RWPE1 (cell line): Measurements from ENCODE around the gene PSPH.
A peak's percentile ranks its signal among the peaks of the same experiment; 100 is the strongest.
"Not testable (repeated sequence)": the region's sequence is repeated elsewhere in the genome, so short reads cannot be mapped to it uniquely, and the experiment has no call there.

ENCODE experiments used
- CTCF ChIA-PET: fragments of 350-600 bp; sonication (Branson Sonifier 250); formaldehyde crosslinking; extraction: SDS; loops from one replicate; lab custom pipeline; 2021; lab: Yijun Ruan, JAX
- POLR2A ChIA-PET: fragments of 400-600 bp; formaldehyde crosslinking; extraction: SDS; loops from one replicate; lab custom pipeline; 2020; ENCODE audit warnings: antibody characterized with exemption; ENCODE audit not compliant: low non-redundant PET; lab: Yijun Ruan, JAX
- DNase-seq: peaks from one replicate; pipeline ENCODE4 v3.0.0; 2012; ENCODE audit warnings: low spot score
- H3K27ac ChIP-seq: fragments of 450-650 bp; 2 replicates; pipeline ENCODE4 v1.5.1; 2017
- TF ChIP-seq, protein P1 (sequence below): fragments of 450-650 bp; conservative IDR thresholded peaks from 2 replicates; pipeline ENCODE4 v1.5.1; 2017; ENCODE audit warnings: low read depth, mild to moderate bottlenecking

PSPH gene

GRCh38 chr7:56051339-56052191, at the start of gene PSPH, which contains the start of gene CCT6A:
TSS of gene PSPH (minus strand) at chr7:56051444. CDS start at chr7:56021212, 30,232 bp downstream.
TSS of gene CCT6A (plus strand) at chr7:56051765. CDS start at chr7:56051849, 84 bp downstream.
- DNase-seq = peak; percentile 95
- POLR2A ChIA-PET = interaction anchor here (0.7 to 2.2 kb wide), 7 partner anchors 11 to 68 kb away, joined by 3 to 7 read pairs (median 4); no protein-coding TSS in a partner anchor
- TF ChIP-seq, protein P1, sequence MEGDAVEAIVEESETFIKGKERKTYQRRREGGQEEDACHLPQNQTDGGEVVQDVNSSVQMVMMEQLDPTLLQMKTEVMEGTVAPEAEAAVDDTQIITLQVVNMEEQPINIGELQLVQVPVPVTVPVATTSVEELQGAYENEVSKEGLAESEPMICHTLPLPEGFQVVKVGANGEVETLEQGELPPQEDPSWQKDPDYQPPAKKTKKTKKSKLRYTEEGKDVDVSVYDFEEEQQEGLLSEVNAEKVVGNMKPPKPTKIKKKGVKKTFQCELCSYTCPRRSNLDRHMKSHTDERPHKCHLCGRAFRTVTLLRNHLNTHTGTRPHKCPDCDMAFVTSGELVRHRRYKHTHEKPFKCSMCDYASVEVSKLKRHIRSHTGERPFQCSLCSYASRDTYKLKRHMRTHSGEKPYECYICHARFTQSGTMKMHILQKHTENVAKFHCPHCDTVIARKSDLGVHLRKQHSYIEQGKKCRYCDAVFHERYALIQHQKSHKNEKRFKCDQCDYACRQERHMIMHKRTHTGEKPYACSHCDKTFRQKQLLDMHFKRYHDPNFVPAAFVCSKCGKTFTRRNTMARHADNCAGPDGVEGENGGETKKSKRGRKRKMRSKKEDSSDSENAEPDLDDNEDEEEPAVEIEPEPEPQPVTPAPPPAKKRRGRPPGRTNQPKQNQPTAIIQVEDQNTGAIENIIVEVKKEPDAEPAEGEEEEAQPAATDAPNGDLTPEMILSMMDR = no peak
- CTCF ChIA-PET = interaction anchor here (0.6 kb wide), 1 partner anchor 13 kb away, joined by 5 read pairs; no protein-coding TSS in a partner anchor
- peak within 1 kb of the TSS; percentile 89 for H3K27ac ChIP-seq

GRCh38 chr7:56099653-56100052, 48.4 kb upstream of the PSPH start:
- TF ChIP-seq, protein P1 = no peak
- no peak for DNase-seq
- POLR2A ChIA-PET = interaction anchor here (0.7 kb wide), 1 partner anchor 144 kb away, joined by 5 read pairs; no protein-coding TSS in a partner anchor
- H3K27ac ChIP-seq = no peak overlapping the region
- CTCF ChIA-PET = interaction anchor here (0.6 kb wide), 1 partner anchor 844 kb away, joined by 4 read pairs; no protein-coding TSS in a partner anchor

DNA sequence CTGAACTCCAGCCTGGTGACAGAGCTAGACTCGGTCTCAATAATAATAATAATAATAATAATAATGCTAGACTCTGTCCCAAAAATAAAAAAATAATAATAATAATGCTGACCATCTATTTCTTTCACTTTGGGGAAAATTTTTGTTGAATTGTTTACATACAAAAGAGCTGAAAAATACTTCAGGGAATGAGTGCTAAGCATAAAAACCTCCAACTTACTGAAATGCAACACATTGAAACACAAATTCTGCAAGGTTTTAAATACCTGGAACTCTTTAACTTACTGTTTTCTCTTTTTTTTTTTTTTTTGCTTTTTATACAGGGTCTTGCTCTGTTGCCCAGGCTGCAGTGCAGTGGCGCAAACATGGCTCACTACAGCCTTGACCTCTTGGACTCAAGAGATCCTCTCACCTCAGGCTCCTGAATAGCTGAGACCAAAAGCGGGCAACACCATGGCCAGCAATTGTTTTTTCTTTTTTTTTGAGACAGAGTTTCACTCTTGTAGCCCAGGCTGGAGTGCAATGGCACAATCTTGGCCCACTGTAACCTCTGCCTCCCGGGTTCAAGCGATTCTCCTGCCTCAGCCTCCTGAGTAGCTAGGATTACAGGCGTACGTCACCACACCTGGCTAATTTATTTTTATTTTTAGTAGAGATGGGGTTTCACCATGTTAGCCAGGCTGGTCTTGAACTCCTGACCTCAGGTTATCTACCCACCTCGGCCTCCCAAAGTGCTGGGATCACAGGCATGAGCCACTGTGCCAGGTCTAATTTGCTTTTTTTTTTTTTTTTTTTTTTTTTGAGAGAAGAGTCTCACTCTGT, 47.2 kb upstream of the PSPH start:
- CTCF ChIA-PET, POLR2A ChIA-PET: not testable (repeated sequence)

DNA sequence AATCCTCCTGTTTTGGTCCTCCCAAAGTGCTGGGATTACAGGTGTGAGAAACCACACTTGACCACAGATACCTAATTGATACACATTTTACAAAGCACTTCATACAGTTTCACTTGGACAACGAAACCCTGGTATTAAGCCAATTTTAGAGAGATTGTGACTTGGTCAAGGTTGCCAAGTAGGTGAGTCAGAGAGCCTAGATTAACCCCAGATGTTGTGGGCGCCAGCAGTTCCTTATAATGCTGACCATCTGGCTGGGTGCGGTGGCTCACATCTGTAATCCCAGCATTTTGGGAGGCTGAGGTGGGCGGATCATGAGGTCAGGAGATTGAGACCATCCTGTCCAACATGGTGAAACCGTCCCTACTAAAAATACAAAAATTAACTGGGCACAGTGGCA, 46.5 kb upstream of the PSPH start:
- CTCF ChIA-PET = no interaction called here
- DNase-seq = no peak
- POLR2A ChIA-PET = no interaction called here
- TF ChIP-seq, protein P1 = no peak
- H3K27ac ChIP-seq = peak overlapping the region; percentile 75

More for the DNA sequence above, 47.2 kb upstream of the PSPH start:
- DNase-seq = not testable (repeated sequence)
- H3K27ac ChIP-seq = peak overlapping the region; percentile 75

DNA sequence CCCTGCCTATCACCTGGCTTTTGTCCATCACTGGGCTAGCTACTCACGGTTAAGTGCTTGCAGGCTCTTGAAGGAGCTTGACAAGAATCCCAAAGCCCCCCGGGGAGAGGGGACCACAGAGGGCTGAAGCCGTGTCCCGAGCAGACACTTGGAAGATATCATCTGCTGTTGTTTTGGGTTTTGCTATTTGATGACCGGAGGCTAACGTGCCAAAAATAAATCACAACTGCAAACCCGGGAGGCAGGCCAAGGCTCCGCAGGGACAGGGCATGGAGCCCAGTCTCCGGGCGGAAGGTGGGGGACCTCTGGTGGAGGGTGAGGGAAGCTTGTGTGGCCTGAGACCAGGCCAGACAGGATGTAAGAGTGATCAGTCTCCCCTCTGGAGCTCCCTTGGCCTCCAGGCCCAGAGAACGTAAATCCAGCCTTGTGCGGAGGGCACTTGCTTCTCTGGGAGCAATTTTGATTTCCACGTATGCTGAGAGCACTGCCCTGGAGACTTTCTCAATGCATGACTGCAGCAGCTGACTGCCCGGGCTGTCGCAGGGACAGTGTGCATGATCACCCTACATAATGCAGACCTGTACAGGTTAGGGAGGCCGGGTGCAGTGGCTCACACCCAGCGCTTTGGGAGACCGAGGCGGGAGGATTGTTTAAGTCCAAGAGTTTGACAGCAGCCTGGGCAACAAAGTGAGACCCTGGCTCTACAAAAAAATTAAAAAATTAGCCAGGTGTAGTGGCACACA, 41.7 kb upstream of the PSPH start, which contains the start of gene PHKG1:
Gene PHKG1, minus strand, starts transcription at position 164 of the 743 bp plus-strand sequence. CDS start 4,011 bp downstream, outside the sequence.
- peak within 1 kb of the TSS; percentile 77 for H3K27ac ChIP-seq
- DNase-seq = peak; percentile 66

GRCh38 chr7:56092388-56092787, 41.1 kb upstream of the PSPH start:
- H3K27ac ChIP-seq = peak overlapping the region; percentile 77
- DNase-seq = not testable (repeated sequence)
- CTCF ChIA-PET = interaction anchor here (0.6 to 1.5 kb wide), 6 partner anchors 9 to 499 kb away, joined by 3 to 8 read pairs (median 4); no protein-coding TSS in a partner anchor
- POLR2A ChIA-PET = interaction anchor here (1.0 kb wide), 1 partner anchor 14 kb away, joined by 3 read pairs; the partner anchor contains the start of gene CHCHD2

More for the DNA sequence above, 41.7 kb upstream of the PSPH start, which contains the start of gene PHKG1:
- ChIA-PET POLR2A (interaction anchor here (1.0 kb wide), 1 partner anchor 14 kb away, joined by 3 read pairs; the partner anchor contains the start of gene CHCHD2), CTCF (interaction anchor here (0.6 to 1.5 kb wide), 9 partner anchors 10 to 499 kb away, joined by 3 to 8 read pairs (median 3); no protein-coding TSS in a partner anchor)
- TF ChIP-seq, protein P1 = peak; percentile 79
